HepG2 (cell line): ENCODE results near the gene SAMD4B. TPM values are rescaled to one million over a fixed set of nuclear protein-coding genes. Genes with fewer than 3 reads are reported as not detected.

Source experiments
- ATAD3A ChIP-seq: sonication (generic); formaldehyde crosslinking; IDR thresholded peaks from 2 replicates; pipeline ENCODE4 v1.4.0; 2020; ENCODE audit warnings: missing genetic modification reagents
- HDAC6 ChIP-seq: fragments of 200-600 bp; sonication (generic); IDR thresholded peaks from 2 replicates; pipeline ENCODE4 v1.7.0; 2017; ENCODE audit warnings: mild to moderate bottlenecking, antibody characterized with exemption, low read length, low read depth
- KDM6A ChIP-seq: IDR thresholded peaks from 2 replicates; pipeline ENCODE4 v1.6.1; 2016; ENCODE audit warnings: low read depth
- KMT2B ChIP-seq: IDR thresholded peaks from 2 replicates; pipeline ENCODE4 v1.6.1; 2016; ENCODE audit warnings: missing genetic modification reagents, missing compliant biosample characterization
- MAFF ChIP-seq: IDR thresholded peaks from 2 replicates; pipeline ENCODE4 v1.6.1; 2011; ENCODE audit warnings: low read depth, low read length, improper control_type of control experiment
- MBNL3 ChIP-seq: fragments of 250-450 bp; sonication (Bioruptor Pico); conservative IDR thresholded peaks from 2 replicates; pipeline ENCODE4 v1.8.0; 2022; ENCODE audit warnings: mild to moderate bottlenecking, inconsistent platforms
- NR2F6 ChIP-seq, 2 experiments: IDR thresholded peaks; 2 replicates each; pipeline ENCODE4 v1.6.1; 2016; ENCODE audit warnings: antibody characterized with exemption in 1 of 2, mild to moderate bottlenecking in 1 of 2
- PHB2 ChIP-seq: fragments of 450-650 bp; IDR thresholded peaks from 2 replicates; pipeline ENCODE4 v1.6.1; 2018; ENCODE audit not compliant: partially characterized antibody
- REXO4 ChIP-seq: sonication (generic); formaldehyde crosslinking; IDR thresholded peaks from 2 replicates; pipeline ENCODE4 v1.8.0; 2022; ENCODE audit warnings: missing genetic modification reagents, mild to moderate bottlenecking, borderline replicate concordance
- SSRP1 ChIP-seq: IDR thresholded peaks from 2 replicates; pipeline ENCODE4 v1.6.1; 2016; ENCODE audit warnings: control low read depth
- TBP ChIP-seq: sonication (generic); formaldehyde crosslinking; IDR thresholded peaks from 2 replicates; pipeline ENCODE4 v1.5.0; 2020; ENCODE audit warnings: missing genetic modification reagents
- ZNF142 ChIP-seq: sonication (generic); formaldehyde crosslinking; IDR thresholded peaks from 2 replicates; pipeline ENCODE4 v1.4.0; 2020; ENCODE audit warnings: missing genetic modification reagents
- ZNF3 ChIP-seq: IDR thresholded peaks from 2 replicates; pipeline ENCODE4 v1.7.0; 2017; ENCODE audit warnings: inconsistent platforms
- ZNF326 ChIP-seq: sonication (generic); formaldehyde crosslinking; IDR thresholded peaks from 2 replicates; pipeline ENCODE4 v1.4.0; 2020; ENCODE audit warnings: missing genetic modification reagents, borderline replicate concordance
- ZNF446 ChIP-seq: sonication (generic); formaldehyde crosslinking; IDR thresholded peaks from 2 replicates; pipeline ENCODE4 v1.5.0; 2020; ENCODE audit warnings: mild to moderate bottlenecking, missing genetic modification reagents
- ZNF503 ChIP-seq: sonication (generic); formaldehyde crosslinking; IDR thresholded peaks from 2 replicates; pipeline ENCODE4 v1.4.0; 2020; ENCODE audit warnings: missing genetic modification reagents
- ZNF7 ChIP-seq: IDR thresholded peaks from 2 replicates; pipeline ENCODE4 v1.6.1; 2016; ENCODE audit warnings: missing biosample characterization, missing genetic modification reagents
- ZNF879 ChIP-seq: sonication (generic); formaldehyde crosslinking; IDR thresholded peaks from 2 replicates; pipeline ENCODE4 v1.8.1; 2023; ENCODE audit warnings: missing genetic modification reagents
- polyA plus RNA-seq, 8 experiments: library from polyadenylated mRNA; depleted of rRNA in 3 of 8; stranded (reverse) in 7 of 8; unstranded in 1 of 8; fragments of >200 nt; fragmentation: Illumina TruSeq in 4 of 8; extraction: Trizol in 4 of 8; gene quantifications; 2 replicates each; pipeline versions ENCODE4 v1.2.1 to v1.2.3, GENCODE V29; 2011 to 2016; ENCODE audit warnings: low read depth in 4 of 8, missing spikeins in 1 of 8, mixed read lengths in 1 of 8; ENCODE audit not compliant: insufficient read depth in 1 of 8
- total RNA-seq, 5 experiments: library from RNA; depleted of rRNA; stranded (reverse); fragments of >200 nt; fragmentation: Illumina TruSeq; extraction: Trizol; gene quantifications; 2 replicates each; pipeline ENCODE4 v1.2.3, GENCODE V29; 2016; ENCODE audit warnings: low read depth in 1 of 5

The SAMD4B gene
- total and polyA plus RNA-seq, 2 of the 13 experiments (the other 11 are each of a cell fraction or from before 2014, with no cell fraction given): 26.0 to 31.8 TPM

- TF ChIP-seq ZNF503 (CRISPR knock-in tag): no peak
- no peak for TF ChIP-seq KDM6A (CRISPR knock-in tag)
- TF ChIP-seq TBP: no peak
- no peak for TF ChIP-seq PHB2
- TF ChIP-seq HDAC6: no peak
- TF ChIP-seq ZNF7 (CRISPR knock-in tag): no peak
- no peak for TF ChIP-seq ATAD3A (CRISPR knock-in tag)
- no peak for TF ChIP-seq REXO4 (CRISPR knock-in tag)
- TF ChIP-seq SSRP1 (CRISPR knock-in tag): no peak
- TF ChIP-seq KMT2B: no peak
- TF ChIP-seq ZNF446 (CRISPR knock-in tag): no peak
- no peak for TF ChIP-seq MBNL3 (CRISPR knock-in tag)
- TF ChIP-seq NR2F6 (IDR thresholded peaks at IDR 0.05): no peak
- TF ChIP-seq NR2F6 (CRISPR knock-in tag; IDR thresholded peaks at IDR 0.05): no peak
- TF ChIP-seq ZNF879 (CRISPR knock-in tag): no peak
- no peak for TF ChIP-seq ZNF326
- TF ChIP-seq ZNF3 (CRISPR knock-in tag): no peak
- TF ChIP-seq ZNF142 (CRISPR knock-in tag): no peak
- no peak for TF ChIP-seq MAFF
Measured at GRCh38 chr19:39410017-39410830, 68.0 kb downstream of the SAMD4B start (continued).
